Activated CD4-positive, alpha-beta T cell treated with anti-CD3 and anti-CD28 coated beads, Interleukin-10, Interleukin-2, amounts not matched to agents 100 ng/mL and 50 ng/mL, durations not matched to agents 16 hours and 8 hours (primary cell): Measurements from ENCODE around the gene RAB3GAP1.
A peak's percentile ranks its signal among the peaks of the same experiment; 100 is the strongest.
"Not testable (repeated sequence)": the region's sequence is repeated elsewhere in the genome, so short reads cannot be mapped to it uniquely, and the experiment has no call there.

Experiments
- DNase-seq: peaks from one replicate; pipeline ENCODE4 v3.0.0-alpha.2; 2020

Gene RAB3GAP1

GRCh38 chr2:135056790-135057189, 4.7 kb downstream of the RAB3GAP1 start:
- peak; percentile 23 for DNase-seq

GRCh38 chr2:135059577-135059976, 7.5 kb downstream of the RAB3GAP1 start:
- no peak for DNase-seq

GRCh38 chr2:135063210-135063609, 11.1 kb downstream of the RAB3GAP1 start:
- DNase-seq, result no peak

- no peak for DNase-seq
Observed at GRCh38 chr2:135064149-135064548, 12.1 kb downstream of the RAB3GAP1 start.

GRCh38 chr2:135066710-135067109, 14.6 kb downstream of the RAB3GAP1 start:
- no peak for DNase-seq

- DNase-seq, result no peak
Observed at GRCh38 chr2:135072125-135072997, 20.3 kb downstream of the RAB3GAP1 start.

GRCh38 chr2:135074216-135074615, 22.1 kb downstream of the RAB3GAP1 start:
- no peak for DNase-seq

GRCh38 chr2:135076556-135076955, 24.5 kb downstream of the RAB3GAP1 start:
- DNase-seq, result no peak

GRCh38 chr2:135078417-135078816, 26.3 kb downstream of the RAB3GAP1 start:
- no peak for DNase-seq

GRCh38 chr2:135086222-135086621, 34.1 kb downstream of the RAB3GAP1 start:
- peak; percentile 9 for DNase-seq

GRCh38 chr2:135089597-135089996, 37.5 kb downstream of the RAB3GAP1 start:
- not testable (repeated sequence) for DNase-seq

- no peak for DNase-seq
Observed at GRCh38 chr2:135091681-135092080, 39.6 kb downstream of the RAB3GAP1 start.

GRCh38 chr2:135093193-135093592, 41.1 kb downstream of the RAB3GAP1 start:
- no peak for DNase-seq

GRCh38 chr2:135093670-135094330, 41.7 kb downstream of the RAB3GAP1 start:
- no peak for DNase-seq

- DNase-seq, result no peak
Observed at GRCh38 chr2:135094508-135094907, 42.4 kb downstream of the RAB3GAP1 start.

- DNase-seq, result no peak
Observed at GRCh38 chr2:135095591-135095990, 43.5 kb downstream of the RAB3GAP1 start.

GRCh38 chr2:135096665-135097446, 44.8 kb downstream of the RAB3GAP1 start:
- no peak for DNase-seq

- DNase-seq, result no peak
Observed at GRCh38 chr2:135097532-135098231, 45.6 kb downstream of the RAB3GAP1 start.

- no peak for DNase-seq
Observed at GRCh38 chr2:135099802-135100483, 47.9 kb downstream of the RAB3GAP1 start.

GRCh38 chr2:135103843-135104242, 51.8 kb downstream of the RAB3GAP1 start:
- DNase-seq, result no peak

GRCh38 chr2:135105513-135106316, 53.6 kb downstream of the RAB3GAP1 start:
- not testable (repeated sequence) for DNase-seq
